Neutrophil (primary cell): Measurements from ENCODE around the gene VWA5B1.

Experiments
- H3K27ac ChIP-seq: fragments of 200-600 bp; sonication (generic); 2 replicates; pipeline ENCODE4 v1.5.1; 2016; ENCODE audit warnings: mild to moderate bottlenecking, moderate library complexity
- H3K27me3 ChIP-seq: fragments of 200-600 bp; sonication (generic); 2 replicates; pipeline ENCODE4 v1.6.0; 2016; ENCODE audit warnings: mild to moderate bottlenecking
- H3K36me3 ChIP-seq: fragments of 200-600 bp; sonication (generic); 2 replicates; pipeline ENCODE4 v1.5.1; 2017
- H3K4me1 ChIP-seq, 2 experiments: fragments of 200-600 bp in 1 of 2; sonication (generic) in 1 of 2; 1 replicate in 1 of 2; 2 replicates in 1 of 2; pipeline versions ENCODE4 v1.5.1 to v1.6.1; 2013 to 2016; ENCODE audit warnings: low read depth in 1 of 2, low read length in 1 of 2, mild to moderate bottlenecking in 1 of 2, moderate library complexity in 1 of 2; ENCODE audit not compliant: control insufficient read depth in 1 of 2, insufficient read depth in 1 of 2
- H3K4me3 ChIP-seq, 2 experiments: fragments of 200-600 bp in 1 of 2; sonication (generic) in 1 of 2; 1 replicate in 1 of 2; 2 replicates in 1 of 2; pipeline ENCODE4 v1.5.1; 2013 to 2016; ENCODE audit warnings: low read depth in 1 of 2, low read length in 1 of 2, mild to moderate bottlenecking in 1 of 2, moderate library complexity in 1 of 2
- H3K9me3 ChIP-seq: fragments of 200-600 bp; sonication (generic); 2 replicates; pipeline ENCODE4 v1.5.1; 2016
- CTCF ChIP-seq: fragments of 200-600 bp; sonication (generic); IDR thresholded peaks from 2 replicates; pipeline ENCODE4 v1.5.1; 2016; ENCODE audit warnings: antibody characterized with exemption

The VWA5B1 gene

GRCh38 chr1:20355101-20355827 is 64.6 kb downstream of the VWA5B1 start:
- Histone ChIP-seq H3K27ac (no peak overlapping the region), H3K4me3 (no peak overlapping the region), H3K4me1 (no peaks in the 10 kb centered on the region), H3K27me3 (peaks cover 31% of the 10 kb centered on the region), H3K36me3 (no peaks in the 10 kb centered on the region), H3K9me3 (no peaks in the 10 kb centered on the region)
- TF ChIP-seq CTCF, result no peak

GRCh38 chr1:20355828-20356735 is 65.4 kb downstream of the VWA5B1 start:
- no peaks in the 10 kb centered on the region for H3K36me3 ChIP-seq
- peaks cover 37% of the 10 kb centered on the region for H3K27me3 ChIP-seq
- no peaks in the 10 kb centered on the region for H3K9me3 ChIP-seq
- no peaks in the 10 kb centered on the region for H3K4me1 ChIP-seq
- no peak for TF ChIP-seq CTCF
- no peak overlapping the region for H3K4me3 ChIP-seq
- no peak overlapping the region for H3K27ac ChIP-seq

GRCh38 chr1:20356850-20357459 is 66.3 kb downstream of the VWA5B1 start:
- no peak for TF ChIP-seq CTCF
- Histone ChIP-seq H3K9me3 (no peaks in the 10 kb centered on the region), H3K4me1 (no peaks in the 10 kb centered on the region), H3K36me3 (no peaks in the 10 kb centered on the region), H3K4me3 (no peak overlapping the region), H3K27ac (no peak overlapping the region), H3K27me3 (peaks cover 41% of the 10 kb centered on the region)

- H3K9me3 ChIP-seq, result no peaks in the 10 kb centered on the region
- no peak overlapping the region for H3K4me3 ChIP-seq
- no peak for TF ChIP-seq CTCF
- H3K27me3 ChIP-seq, result peaks cover 48% of the 10 kb centered on the region
- no peaks in the 10 kb centered on the region for H3K4me1 ChIP-seq
- H3K27ac ChIP-seq, result no peak overlapping the region
- H3K36me3 ChIP-seq, result no peaks in the 10 kb centered on the region
These were observed 67.1 kb downstream of the VWA5B1 start for GRCh38 chr1:20357796-20358195.

GRCh38 chr1:20358761-20359263 is 68.1 kb downstream of the VWA5B1 start:
- no peaks in the 10 kb centered on the region for H3K36me3 ChIP-seq
- TF ChIP-seq CTCF, result no peak
- peaks cover 57% of the 10 kb centered on the region for H3K27me3 ChIP-seq
- H3K4me3 ChIP-seq, result no peak overlapping the region
- H3K9me3 ChIP-seq, result no peaks in the 10 kb centered on the region
- no peak overlapping the region for H3K27ac ChIP-seq
- no peaks in the 10 kb centered on the region for H3K4me1 ChIP-seq
